ENCODE data around the gene CAMSAP2. TPM values are rescaled to one million over a fixed set of nuclear protein-coding genes. Genes with fewer than 3 reads are reported as not detected.

CAMSAP2 gene
- total RNA-seq, 1 donor from 2014 or later = 27.9 TPM

- H3K36me3 Mint-ChIP-seq (ENCODE audit: insufficient read depth) = no peaks in the 10 kb centered on the region
- peak; percentile 66 for DNase-seq (ENCODE audit: low spot score, unreplicated experiment)
- peaks cover 7% of the 10 kb centered on the region for H3K27me3 Mint-ChIP-seq
- H3K4me3 Mint-ChIP-seq (ENCODE audit: low read depth) = peak overlapping the region; percentile 85
- peak overlapping the region; percentile 99 for H3K27ac Mint-ChIP-seq
- peaks cover 49% of the 10 kb centered on the region for H3K4me1 Mint-ChIP-seq (ENCODE audit: low read depth)
- peak; percentile 77 for TF ChIP-seq CTCF (IDR thresholded peaks at IDR 0.05; ENCODE audit: unreplicated experiment)
- H3K9me3 Mint-ChIP-seq (ENCODE audit: low read depth) = no peaks in the 10 kb centered on the region
Measured at GRCh38 chr1:200890818-200891773, 152.4 kb downstream of the CAMSAP2 start.

GRCh38 chr1:200891774-200892157 is 153.1 kb downstream of the CAMSAP2 start:
- Mint-ChIP-seq H3K36me3 (ENCODE audit: insufficient read depth) (no peaks in the 10 kb centered on the region), H3K4me1 (ENCODE audit: low read depth) (peaks cover 52% of the 10 kb centered on the region)
- DNase-seq (ENCODE audit: low spot score, unreplicated experiment) = peak; percentile 74

GRCh38 chr1:200892546-200892945 is 153.9 kb downstream of the CAMSAP2 start:
- H3K4me3 Mint-ChIP-seq (ENCODE audit: low read depth) = peak overlapping the region; percentile 85
- no peaks in the 10 kb centered on the region for H3K9me3 Mint-ChIP-seq (ENCODE audit: low read depth)
- no peaks in the 10 kb centered on the region for H3K36me3 Mint-ChIP-seq (ENCODE audit: insufficient read depth)
- TF ChIP-seq CTCF (IDR thresholded peaks at IDR 0.05; ENCODE audit: unreplicated experiment) = no peak
- H3K4me1 Mint-ChIP-seq (ENCODE audit: low read depth) = peaks cover 58% of the 10 kb centered on the region
- DNase-seq (ENCODE audit: low spot score, unreplicated experiment) = no peak
- H3K27me3 Mint-ChIP-seq = peaks cover 2% of the 10 kb centered on the region
- peak overlapping the region; percentile 99 for H3K27ac Mint-ChIP-seq

More at GRCh38 chr1:200891774-200892157, 153.1 kb downstream of the CAMSAP2 start:
- no peak for TF ChIP-seq CTCF (IDR thresholded peaks at IDR 0.05; ENCODE audit: unreplicated experiment)
- Mint-ChIP-seq H3K9me3 (ENCODE audit: low read depth) (no peaks in the 10 kb centered on the region), H3K27me3 (peaks cover 7% of the 10 kb centered on the region), H3K27ac (peak overlapping the region; percentile 99), H3K4me3 (ENCODE audit: low read depth) (peak overlapping the region; percentile 85)

- Mint-ChIP-seq H3K4me1 (ENCODE audit: low read depth) (peaks cover 61% of the 10 kb centered on the region), H3K27ac (peak overlapping the region; percentile 99), H3K36me3 (ENCODE audit: insufficient read depth) (peaks cover 2% of the 10 kb centered on the region), H3K9me3 (ENCODE audit: low read depth) (no peaks in the 10 kb centered on the region), H3K4me3 (ENCODE audit: low read depth) (peak overlapping the region; percentile 85), H3K27me3 (no peaks in the 10 kb centered on the region)
- TF ChIP-seq CTCF (IDR thresholded peaks at IDR 0.05; ENCODE audit: unreplicated experiment) = no peak
- no peak for DNase-seq (ENCODE audit: low spot score, unreplicated experiment)
Measured at GRCh38 chr1:200892958-200893357, 154.3 kb downstream of the CAMSAP2 start.

- Mint-ChIP-seq H3K27ac (peak overlapping the region; percentile 99), H3K9me3 (ENCODE audit: low read depth) (no peaks in the 10 kb centered on the region), H3K4me1 (ENCODE audit: low read depth) (peaks cover 64% of the 10 kb centered on the region), H3K4me3 (ENCODE audit: low read depth) (peak overlapping the region; percentile 85), H3K36me3 (ENCODE audit: insufficient read depth) (peaks cover 3% of the 10 kb centered on the region), H3K27me3 (no peaks in the 10 kb centered on the region)
- DNase-seq (ENCODE audit: low spot score, unreplicated experiment) = peak; percentile 40
- TF ChIP-seq CTCF (IDR thresholded peaks at IDR 0.05; ENCODE audit: unreplicated experiment) = no peak
Measured at GRCh38 chr1:200893411-200893901, 154.8 kb downstream of the CAMSAP2 start.
